Stomach (tissue), 4 donors: ENCODE measurements around the gene TRPM4.

ENCODE experiments used
- CTCF ChIP-seq, 7 experiments: fragments of 450-650 bp in 4 of 7; fragments of 200-600 bp in 3 of 7; sonication (generic) in 3 of 7; IDR thresholded peaks; one replicate each; pipeline ENCODE4 v1.5.1; 2016 to 2019; ENCODE audit warnings: antibody characterized with exemption in 7 of 7, control low read depth in 2 of 7, mild to moderate bottlenecking in 1 of 7
- EP300 ChIP-seq: sonication (generic); formaldehyde crosslinking; IDR thresholded peaks from one replicate; pipeline ENCODE4 v1.6.1; 2017; ENCODE audit warnings: antibody characterized with exemption
- POLR2A ChIP-seq, 4 donors: fragments of 450-650 bp; IDR thresholded peaks; one replicate each; pipeline ENCODE4 v1.6.1; 2016; ENCODE audit warnings: antibody characterized with exemption in 4 of 4, control low read depth in 2 of 4, mild to moderate bottlenecking in 1 of 4, moderate library complexity in 1 of 4

GRCh38 chr19:49157445-49158224, at the start of gene TRPM4:
- no peak for TF ChIP-seq CTCF (IDR thresholded peaks at IDR 0.05)
- peak in 2 of 4 donors; percentile 73 to 86 for TF ChIP-seq POLR2A (IDR thresholded peaks at IDR 0.05)
- no peak for TF ChIP-seq EP300
